DOHH2 (cell line): ENCODE data around the gene RBBP8NL.

Source experiments
- CTCF ChIP-seq: fragments of 200-600 bp; sonication (generic); IDR thresholded peaks from one replicate; pipeline ENCODE4 v1.5.1; 2014; ENCODE audit warnings: antibody characterized with exemption, mild to moderate bottlenecking, low read depth, low read length; ENCODE audit not compliant: poor library complexity, severe bottlenecking
- EZH2phosphoT487 ChIP-seq: fragments of 200-600 bp; sonication (generic); IDR thresholded peaks from 2 replicates; pipeline ENCODE4 v1.6.1; 2017; ENCODE audit warnings: borderline replicate concordance, mild to moderate bottlenecking, antibody characterized with exemption, low read length, moderate library complexity, mixed read lengths

- TF ChIP-seq CTCF (no peak), EZH2phosphoT487 (no peak)
Observed at GRCh38 chr20:62448038-62448437, 20.7 kb upstream of the RBBP8NL start.
